GM19025 (cell line): ENCODE data around the gene CILP.

Experiments used
- ATAC-seq: cut with Tn5 transposase; IDR thresholded peaks from one replicate; pipeline ENCODE4 v1.9.1; 2021; ENCODE audit warnings: mild to moderate bottlenecking, low read depth, moderate library complexity; ENCODE audit not compliant: unreplicated experiment

Gene CILP

DNA sequence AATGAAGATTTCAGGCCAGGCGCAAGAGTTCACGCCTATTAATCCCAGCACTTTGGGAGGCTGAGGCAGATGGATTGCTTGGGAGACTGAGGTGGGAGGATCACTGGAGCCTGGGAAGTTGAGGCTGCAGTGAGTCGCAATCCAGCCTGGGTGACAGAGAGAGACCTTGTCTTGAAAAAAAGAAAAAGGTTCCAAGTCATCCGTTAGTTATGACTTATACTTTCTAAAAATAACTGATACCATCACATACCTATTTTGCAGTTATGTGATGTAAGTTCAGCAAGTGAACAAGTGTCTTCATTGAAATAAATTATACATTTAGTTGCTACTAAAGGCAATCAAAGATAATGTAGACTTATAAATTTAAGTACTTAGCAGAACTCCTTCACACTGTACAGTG, 48.2 kb downstream of the CILP start:
- ATAC-seq: no peak

DNA sequence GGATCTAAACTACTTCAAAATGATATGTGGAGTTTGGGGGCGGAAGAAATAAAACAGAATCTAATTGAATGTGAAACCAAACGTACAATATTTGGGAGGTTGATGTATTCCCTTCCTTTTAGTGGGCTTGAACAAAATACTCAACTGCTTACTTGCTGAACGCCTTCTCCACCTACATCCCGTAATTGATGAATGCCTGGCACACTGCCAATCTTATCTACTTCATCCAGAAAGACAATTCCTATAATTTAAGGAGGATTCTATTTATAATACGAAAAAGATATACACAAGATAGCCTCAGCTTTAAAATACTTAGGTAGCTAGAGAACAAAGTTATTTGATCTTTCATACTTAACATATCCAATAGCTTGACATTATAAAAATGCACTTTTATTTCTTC, 54.6 kb downstream of the CILP start:
- no peak for ATAC-seq

DNA sequence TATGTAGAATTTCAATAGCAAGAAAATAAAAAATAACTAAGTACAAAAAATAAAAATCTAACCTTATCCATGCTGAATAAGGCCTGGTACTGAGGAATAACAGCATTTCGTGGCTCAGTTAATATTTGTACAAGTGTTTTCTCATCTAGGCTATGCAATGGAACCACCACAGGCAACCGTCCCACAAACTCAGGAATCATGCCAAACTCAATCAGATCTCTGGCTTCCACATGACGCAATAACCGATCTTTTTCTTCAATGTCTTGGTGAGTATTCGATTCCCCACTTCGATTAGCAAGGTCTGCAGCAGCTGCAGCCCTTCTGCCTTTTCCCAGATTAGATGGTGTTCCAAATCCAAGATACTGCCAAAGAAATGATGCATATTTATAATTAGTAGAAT, 56.6 kb downstream of the CILP start:
- no peak for ATAC-seq

DNA sequence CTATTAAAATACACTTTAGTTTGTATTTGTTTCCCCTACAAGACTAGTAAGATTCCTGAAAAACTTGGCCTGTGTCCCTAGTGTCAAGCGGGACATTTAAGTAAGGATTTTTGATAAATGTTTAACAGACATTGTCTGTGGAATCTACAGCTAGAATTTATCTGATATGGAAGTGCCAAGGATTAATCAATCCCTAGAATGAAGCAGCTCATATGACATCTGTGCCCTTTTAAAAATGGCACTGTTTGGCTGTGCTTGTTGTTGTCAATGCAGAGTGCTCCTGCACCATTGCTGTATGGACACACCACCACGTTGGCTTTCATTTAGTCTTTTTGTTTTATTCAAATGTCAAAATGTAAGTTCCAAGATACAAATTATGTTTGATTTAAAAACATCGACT, 63.4 kb downstream of the CILP start:
- no peak for ATAC-seq

DNA sequence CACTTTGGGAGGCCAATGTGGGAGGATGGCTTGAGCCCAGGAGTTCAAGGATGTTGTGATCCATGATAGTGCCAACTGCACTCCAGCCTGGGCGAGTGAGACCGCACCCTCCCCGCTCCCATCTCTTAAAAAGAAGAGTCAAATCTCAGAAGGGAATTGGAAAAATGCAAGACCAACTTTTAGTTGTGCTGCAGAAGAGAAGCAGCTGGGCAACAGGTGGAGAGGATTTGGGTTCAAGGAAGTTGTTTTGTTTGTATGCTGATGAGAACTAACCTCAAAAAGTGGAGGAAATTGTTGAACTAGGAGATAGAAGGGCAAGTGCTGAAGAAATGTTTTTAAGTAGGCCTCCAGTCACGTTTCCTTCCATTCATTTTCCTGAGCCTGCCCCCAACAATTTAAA, 64.8 kb downstream of the CILP start:
- no peak for ATAC-seq
